Ramos (cell line): ENCODE results near the gene TNS1.

Source experiments
- in situ Hi-C: fragments of 300-500 bp; cut with MboI; formaldehyde crosslinking; loops from one replicate; pipeline ENCODE4 v1.14.3; 2022; ENCODE audit warnings: low sequenced_read_pairs; ENCODE audit not compliant: unreplicated experiment

The TNS1 gene

GRCh38 chr2:217806482-217806765, 196.4 kb downstream of the TNS1 start:
- in situ Hi-C loops, result no loop called here

GRCh38 chr2:217805668-217806481, 196.9 kb downstream of the TNS1 start:
- in situ Hi-C loops, result no loop called here

GRCh38 chr2:217804791-217805667, 197.8 kb downstream of the TNS1 start:
- in situ Hi-C loops, result no loop called here

- in situ Hi-C loops, result no loop called here
Observed at GRCh38 chr2:217804338-217804737, 198.5 kb downstream of the TNS1 start.

GRCh38 chr2:217803653-217803960, 199.2 kb downstream of the TNS1 start:
- in situ Hi-C loops, result no loop called here

GRCh38 chr2:217802876-217803652, 199.7 kb downstream of the TNS1 start:
- in situ Hi-C loops, result no loop called here

- in situ Hi-C loops, result no loop called here
Observed at GRCh38 chr2:217802266-217802665, 200.5 kb downstream of the TNS1 start.

- in situ Hi-C loops, result no loop called here
Observed at GRCh38 chr2:217801711-217802110, 201.1 kb downstream of the TNS1 start.

- in situ Hi-C loops, result no loop called here
Observed at GRCh38 chr2:217801115-217801531, 201.7 kb downstream of the TNS1 start.

- in situ Hi-C loops, result no loop called here
Observed at GRCh38 chr2:217800433-217801114, 202.2 kb downstream of the TNS1 start.

GRCh38 chr2:217799563-217800432, 203.0 kb downstream of the TNS1 start:
- in situ Hi-C loops, result loop anchor here (10.0 kb wide), 1 partner anchor 185 kb away; no protein-coding TSS in a partner anchor

GRCh38 chr2:217798743-217799562, 203.8 kb downstream of the TNS1 start:
- in situ Hi-C loops, result loop anchor here (10.0 kb wide), 1 partner anchor 186 kb away; no protein-coding TSS in a partner anchor

GRCh38 chr2:217798191-217798590, 204.6 kb downstream of the TNS1 start:
- in situ Hi-C loops, result loop anchor here (10.0 kb wide), 1 partner anchor 187 kb away; no protein-coding TSS in a partner anchor

- in situ Hi-C loops, result loop anchor here (10.0 kb wide), 1 partner anchor 187 kb away; no protein-coding TSS in a partner anchor
Observed at GRCh38 chr2:217797661-217798069, 205.1 kb downstream of the TNS1 start.

GRCh38 chr2:217797165-217797564, 205.6 kb downstream of the TNS1 start:
- in situ Hi-C loops, result loop anchor here (10.0 kb wide), 1 partner anchor 188 kb away; no protein-coding TSS in a partner anchor

- in situ Hi-C loops, result loop anchor here (10.0 kb wide), 1 partner anchor 189 kb away; no protein-coding TSS in a partner anchor
Observed at GRCh38 chr2:217795706-217796465, 206.9 kb downstream of the TNS1 start.

GRCh38 chr2:217795067-217795466, 207.7 kb downstream of the TNS1 start:
- in situ Hi-C loops, result loop anchor here (10.0 kb wide), 1 partner anchor 190 kb away; no protein-coding TSS in a partner anchor
